ENCODE data around the gene CD40LG. TPM values are rescaled to one million over a fixed set of nuclear protein-coding genes. Genes with fewer than 3 reads are reported as not detected.

The CD40LG gene
- total and polyA plus RNA-seq, 5 donors from 2014 or later: 7.6 to 25.0 (median 19.9) TPM

- no peaks in the 10 kb centered on the region for H3K9me3 Mint-ChIP-seq
- no peak overlapping the region for H3K27ac ChIP-seq (ENCODE audit: insufficient read depth, low read length, poor library complexity, severe bottlenecking)
- ATAC-seq (ENCODE audit: low read depth in 2 of 2) (no peak), DNase-seq (no peak)
- H3K36me3 ChIP-seq (ENCODE audit: control insufficient read depth, insufficient read depth, low read length): peaks cover 46% of the 10 kb centered on the region
- H3K4me3 ChIP-seq (ENCODE audit: low read depth, low read length): no peak overlapping the region
- H3K9me3 ChIP-seq (ENCODE audit: control insufficient read depth in 2 of 2, low read length in 2 of 2): no peaks in the 10 kb centered on the region
- H3K36me3 Mint-ChIP-seq: peaks cover 5% of the 10 kb centered on the region
- peaks cover 15% of the 10 kb centered on the region for H3K4me1 ChIP-seq (ENCODE audit: control insufficient read depth, insufficient read depth, low read length, poor library complexity, severe bottlenecking)
- no peaks in the 10 kb centered on the region for H3K27me3 Mint-ChIP-seq
- no peak overlapping the region for H3K4me3 Mint-ChIP-seq
- H3K27me3 ChIP-seq (ENCODE audit: control insufficient read depth, insufficient read depth, low read length): no peaks in the 10 kb centered on the region
- peaks cover 0 to 28% (median 10%) of the 10 kb centered on the region in 4 donors for H3K4me1 Mint-ChIP-seq
- H3K27ac Mint-ChIP-seq: no peak overlapping the region
Observed at GRCh38 chrX:136684120-136684519, 36.2 kb downstream of the CD40LG start.

GRCh38 chrX:136687457-136687856 is 39.5 kb downstream of the CD40LG start:
- no peaks in the 10 kb centered on the region for H3K27me3 Mint-ChIP-seq
- H3K9me3 Mint-ChIP-seq: no peaks in the 10 kb centered on the region
- Histone ChIP-seq H3K9me3 (ENCODE audit: control insufficient read depth in 2 of 2, low read length in 2 of 2) (no peaks in the 10 kb centered on the region), H3K27me3 (ENCODE audit: control insufficient read depth, insufficient read depth, low read length) (no peaks in the 10 kb centered on the region), H3K36me3 (ENCODE audit: control insufficient read depth, insufficient read depth, low read length) (peaks cover 26% of the 10 kb centered on the region), H3K27ac (ENCODE audit: insufficient read depth, low read length, poor library complexity, severe bottlenecking) (peak overlapping the region; percentile 55), H3K4me3 (ENCODE audit: low read depth, low read length) (peak overlapping the region; percentile 4), H3K4me1 (ENCODE audit: control insufficient read depth, insufficient read depth, low read length, poor library complexity, severe bottlenecking) (peaks cover 41% of the 10 kb centered on the region)
- H3K36me3 Mint-ChIP-seq: peaks cover 5% of the 10 kb centered on the region
- H3K27ac Mint-ChIP-seq: peak overlapping the region in 1 of 3 donors; percentile 93
- ATAC-seq (ENCODE audit: low read depth in 2 of 2): no peak
- H3K4me1 Mint-ChIP-seq: peaks cover 15 to 55% (median 26%) of the 10 kb centered on the region in 4 donors
- no peak overlapping the region for H3K4me3 Mint-ChIP-seq
- DNase-seq: no peak

GRCh38 chrX:136689436-136689835 is 41.5 kb downstream of the CD40LG start:
- Mint-ChIP-seq H3K27me3 (no peaks in the 10 kb centered on the region), H3K4me3 (peak overlapping the region in 3 of 4 donors; percentile 22 to 67 (median 55)), H3K27ac (peak overlapping the region; percentile 37 to 96 (median 85)), H3K4me1 (peaks cover 20 to 70% (median 37%) of the 10 kb centered on the region in 4 donors), H3K9me3 (no peaks in the 10 kb centered on the region), H3K36me3 (peaks cover 5% of the 10 kb centered on the region)
- Histone ChIP-seq H3K4me3 (ENCODE audit: low read depth, low read length) (peak overlapping the region; percentile 3), H3K27ac (ENCODE audit: insufficient read depth, low read length, poor library complexity, severe bottlenecking) (peak overlapping the region; percentile 56), H3K9me3 (ENCODE audit: control insufficient read depth in 2 of 2, low read length in 2 of 2) (no peaks in the 10 kb centered on the region), H3K36me3 (ENCODE audit: control insufficient read depth, insufficient read depth, low read length) (peaks cover 12% of the 10 kb centered on the region), H3K27me3 (ENCODE audit: control insufficient read depth, insufficient read depth, low read length) (no peaks in the 10 kb centered on the region), H3K4me1 (ENCODE audit: control insufficient read depth, insufficient read depth, low read length, poor library complexity, severe bottlenecking) (peaks cover 51% of the 10 kb centered on the region)
- DNase-seq (peak in 1 of 3 donors; percentile 15), ATAC-seq (ENCODE audit: low read depth in 2 of 2) (no peak)

- Histone ChIP-seq H3K27me3 (ENCODE audit: control insufficient read depth, insufficient read depth, low read length) (no peaks in the 10 kb centered on the region), H3K36me3 (ENCODE audit: control insufficient read depth, insufficient read depth, low read length) (peaks cover 10% of the 10 kb centered on the region), H3K27ac (ENCODE audit: insufficient read depth, low read length, poor library complexity, severe bottlenecking) (peak overlapping the region; percentile 56), H3K9me3 (ENCODE audit: control insufficient read depth in 2 of 2, low read length in 2 of 2) (no peaks in the 10 kb centered on the region), H3K4me1 (ENCODE audit: control insufficient read depth, insufficient read depth, low read length, poor library complexity, severe bottlenecking) (peaks cover 57% of the 10 kb centered on the region), H3K4me3 (ENCODE audit: low read depth, low read length) (peak overlapping the region; percentile 19)
- peak; percentile 48 to 63 for ATAC-seq (ENCODE audit: low read depth in 2 of 2)
- DNase-seq: peak in 2 of 3 donors; percentile 36 to 37
- no peaks in the 10 kb centered on the region for H3K27me3 Mint-ChIP-seq
- H3K9me3 Mint-ChIP-seq: no peaks in the 10 kb centered on the region
- peak overlapping the region; percentile 6 to 24 (median 15) for H3K4me3 Mint-ChIP-seq
- peak overlapping the region in 2 of 3 donors; percentile 53 to 85 for H3K27ac Mint-ChIP-seq
- H3K36me3 Mint-ChIP-seq: peaks cover 5% of the 10 kb centered on the region
- H3K4me1 Mint-ChIP-seq: peaks cover 21 to 72% (median 45%) of the 10 kb centered on the region in 4 donors
Observed at GRCh38 chrX:136691028-136691809, 43.3 kb downstream of the CD40LG start.

GRCh38 chrX:136692271-136692670 is 44.3 kb downstream of the CD40LG start:
- Mint-ChIP-seq H3K4me3 (no peak overlapping the region), H3K27ac (peak overlapping the region in 2 of 3 donors; percentile 85 to 90), H3K9me3 (no peaks in the 10 kb centered on the region), H3K4me1 (peaks cover 24 to 75% (median 45%) of the 10 kb centered on the region in 4 donors), H3K36me3 (peaks cover 5% of the 10 kb centered on the region), H3K27me3 (no peaks in the 10 kb centered on the region)
- Histone ChIP-seq H3K4me3 (ENCODE audit: low read depth, low read length) (no peak overlapping the region), H3K27ac (ENCODE audit: insufficient read depth, low read length, poor library complexity, severe bottlenecking) (no peak overlapping the region), H3K9me3 (ENCODE audit: control insufficient read depth in 2 of 2, low read length in 2 of 2) (no peaks in the 10 kb centered on the region), H3K36me3 (ENCODE audit: control insufficient read depth, insufficient read depth, low read length) (peaks cover 10% of the 10 kb centered on the region), H3K27me3 (ENCODE audit: control insufficient read depth, insufficient read depth, low read length) (no peaks in the 10 kb centered on the region), H3K4me1 (ENCODE audit: control insufficient read depth, insufficient read depth, low read length, poor library complexity, severe bottlenecking) (peaks cover 61% of the 10 kb centered on the region)
- no peak for ATAC-seq (ENCODE audit: low read depth in 2 of 2)
- DNase-seq: no peak

GRCh38 chrX:136694431-136695087 is 46.6 kb downstream of the CD40LG start:
- peaks cover 0 to 4% (median 0%) of the 10 kb centered on the region in 7 donors for H3K9me3 Mint-ChIP-seq
- no peaks in the 10 kb centered on the region for H3K27me3 ChIP-seq (ENCODE audit: control insufficient read depth, insufficient read depth, low read length)
- H3K36me3 Mint-ChIP-seq: peaks cover 7% of the 10 kb centered on the region
- H3K27me3 Mint-ChIP-seq: no peaks in the 10 kb centered on the region
- H3K9me3 ChIP-seq (ENCODE audit: control insufficient read depth in 2 of 2, low read length in 2 of 2): peaks cover 0 to 4% of the 10 kb centered on the region in 2 experiments
- peaks cover 44% of the 10 kb centered on the region for H3K4me1 ChIP-seq (ENCODE audit: control insufficient read depth, insufficient read depth, low read length, poor library complexity, severe bottlenecking)
- H3K36me3 ChIP-seq (ENCODE audit: control insufficient read depth, insufficient read depth, low read length): peaks cover 7% of the 10 kb centered on the region
- peak overlapping the region; percentile 77 for H3K4me3 ChIP-seq (ENCODE audit: low read depth, low read length)
- peak; percentile 57 to 70 for ATAC-seq (ENCODE audit: low read depth in 2 of 2)
- H3K27ac ChIP-seq (ENCODE audit: insufficient read depth, low read length, poor library complexity, severe bottlenecking): peak overlapping the region; percentile 77
- peak overlapping the region; percentile 39 to 90 (median 82) for H3K4me3 Mint-ChIP-seq
- H3K27ac Mint-ChIP-seq: peak overlapping the region; percentile 91 to 94 (median 93)
- peaks cover 26 to 66% (median 51%) of the 10 kb centered on the region in 4 donors for H3K4me1 Mint-ChIP-seq
- DNase-seq: peak; percentile 4 to 70 (median 61)

- Histone ChIP-seq H3K9me3 (ENCODE audit: control insufficient read depth in 2 of 2, low read length in 2 of 2) (peaks cover 0 to 11% of the 10 kb centered on the region in 2 experiments), H3K4me1 (ENCODE audit: control insufficient read depth, insufficient read depth, low read length, poor library complexity, severe bottlenecking) (peaks cover 22% of the 10 kb centered on the region), H3K27ac (ENCODE audit: insufficient read depth, low read length, poor library complexity, severe bottlenecking) (no peak overlapping the region), H3K4me3 (ENCODE audit: low read depth, low read length) (no peak overlapping the region), H3K36me3 (ENCODE audit: control insufficient read depth, insufficient read depth, low read length) (peaks cover 12% of the 10 kb centered on the region), H3K27me3 (ENCODE audit: control insufficient read depth, insufficient read depth, low read length) (no peaks in the 10 kb centered on the region)
- peaks cover 0 to 9% (median 1%) of the 10 kb centered on the region in 7 donors for H3K9me3 Mint-ChIP-seq
- no peak for DNase-seq
- peak overlapping the region; percentile 52 to 96 (median 65) for H3K27ac Mint-ChIP-seq
- peak overlapping the region in 1 of 4 donors; percentile 12 for H3K4me3 Mint-ChIP-seq
- H3K27me3 Mint-ChIP-seq: no peaks in the 10 kb centered on the region
- H3K4me1 Mint-ChIP-seq: peaks cover 17 to 47% (median 39%) of the 10 kb centered on the region in 4 donors
- peaks cover 16% of the 10 kb centered on the region for H3K36me3 Mint-ChIP-seq
- no peak for ATAC-seq (ENCODE audit: low read depth in 2 of 2)
Observed at GRCh38 chrX:136697156-136697555, 49.2 kb downstream of the CD40LG start.

Measured in CD4-positive, CD25-positive, alpha-beta regulatory T cell (primary cell).